HG03045 (cell line): ENCODE results near the gene PRDX5.

Experiments used
- ATAC-seq: cut with Tn5 transposase; IDR thresholded peaks from one replicate; pipeline ENCODE4 v1.9.1; 2021; ENCODE audit warnings: mild to moderate bottlenecking, moderate library complexity; ENCODE audit not compliant: unreplicated experiment

PRDX5 gene

GRCh38 chr11:64343767-64344559 lies 26.0 kb downstream of the PRDX5 start:
- ATAC-seq: no peak

DNA sequence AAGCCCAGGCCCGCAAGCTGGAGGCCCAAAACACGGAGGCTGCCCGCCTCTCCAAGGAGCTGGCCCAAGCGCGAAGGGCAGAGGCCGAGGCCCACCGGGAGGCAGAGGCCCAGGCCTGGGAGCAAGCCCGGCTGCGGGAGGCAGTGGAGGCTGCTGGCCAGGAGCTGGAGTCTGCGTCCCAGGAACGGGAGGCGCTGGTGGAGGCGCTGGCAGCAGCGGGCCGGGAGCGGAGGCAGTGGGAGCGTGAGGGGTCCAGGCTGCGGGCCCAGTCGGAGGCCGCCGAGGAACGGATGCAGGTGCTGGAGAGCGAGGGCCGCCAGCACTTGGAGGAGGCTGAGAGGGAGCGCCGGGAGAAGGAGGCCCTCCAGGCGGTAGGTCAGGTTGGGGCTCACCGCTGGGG lies 26.9 kb downstream of the PRDX5 start:
- no peak for ATAC-seq

DNA sequence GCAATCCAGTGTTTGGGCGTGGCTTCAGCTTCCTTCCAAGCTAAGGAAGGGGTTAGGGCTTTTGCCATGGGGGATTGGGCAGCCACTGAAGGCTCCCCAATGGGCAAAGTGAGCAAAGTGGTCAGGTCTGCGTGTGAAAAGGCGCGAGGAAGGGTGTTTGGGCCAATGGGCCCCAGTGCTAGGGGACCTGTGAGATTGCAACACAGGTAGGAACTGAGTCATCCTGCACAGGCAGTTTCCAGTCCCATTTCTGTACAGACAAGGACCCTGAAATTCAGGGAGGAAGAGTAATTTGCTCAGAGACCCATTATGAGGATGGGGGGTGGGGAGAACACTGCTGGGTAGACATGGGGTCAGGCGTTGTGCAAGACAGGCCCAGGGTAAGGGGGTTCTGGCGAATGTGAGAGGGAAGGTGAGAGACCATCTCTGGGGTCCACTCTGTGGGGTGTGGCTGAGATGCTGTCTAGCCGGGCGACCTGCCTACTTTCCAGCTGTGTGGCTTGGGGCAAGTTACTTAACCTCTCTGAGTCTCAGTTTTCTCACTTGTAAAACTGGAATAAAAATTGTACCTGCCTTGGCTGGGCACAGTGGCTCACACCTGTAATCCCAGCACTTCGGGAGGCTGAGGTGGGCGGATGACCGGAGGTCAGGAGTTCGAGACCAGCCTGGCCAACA lies 29.4 kb downstream of the PRDX5 start:
- no peak for ATAC-seq

GRCh38 chr11:64348383-64349024 lies 30.6 kb downstream of the PRDX5 start:
- ATAC-seq: no peak

DNA sequence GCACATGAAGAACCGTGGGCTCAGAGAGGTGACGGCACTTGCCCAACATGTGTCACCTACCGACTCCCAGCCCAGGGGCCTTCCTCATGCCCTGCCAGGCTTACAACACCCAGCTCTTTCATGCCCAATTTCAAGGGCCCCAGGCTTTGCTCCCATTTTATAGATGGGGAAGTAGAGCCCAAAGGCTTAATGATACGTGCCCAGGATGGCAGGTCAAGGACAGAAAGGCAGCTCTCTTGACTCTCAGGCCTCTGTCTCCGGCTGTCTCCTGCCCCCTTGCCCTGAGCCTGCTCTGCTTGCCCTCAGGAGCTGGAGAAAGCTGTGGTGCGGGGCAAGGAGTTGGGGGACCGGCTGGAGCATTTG lies 31.1 kb downstream of the PRDX5 start:
- ATAC-seq: no peak

DNA sequence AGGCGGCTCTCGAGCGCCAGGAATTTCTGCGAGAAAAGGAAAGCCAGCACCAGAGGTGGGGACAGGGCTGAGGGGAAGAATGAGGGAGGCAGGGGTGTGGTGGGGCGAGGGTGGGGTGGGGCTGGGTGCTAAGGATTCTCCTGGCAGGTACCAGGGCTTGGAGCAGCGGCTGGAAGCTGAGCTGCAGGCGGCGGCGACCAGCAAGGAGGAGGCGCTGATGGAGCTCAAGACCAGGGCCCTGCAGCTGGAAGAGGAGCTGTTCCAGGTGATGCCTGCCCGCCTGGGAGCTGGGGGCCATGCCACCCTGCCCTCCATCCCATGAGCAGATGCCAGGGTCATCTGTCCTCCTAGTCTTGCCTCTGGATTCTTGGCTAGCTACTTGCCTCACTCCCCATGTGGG lies 31.5 kb downstream of the PRDX5 start:
- no peak for ATAC-seq

- no peak for ATAC-seq
Observed at GRCh38 chr11:64351136-64351631, 33.3 kb downstream of the PRDX5 start.

GRCh38 chr11:64352099-64352994 lies 34.4 kb downstream of the PRDX5 start:
- no peak for ATAC-seq

DNA sequence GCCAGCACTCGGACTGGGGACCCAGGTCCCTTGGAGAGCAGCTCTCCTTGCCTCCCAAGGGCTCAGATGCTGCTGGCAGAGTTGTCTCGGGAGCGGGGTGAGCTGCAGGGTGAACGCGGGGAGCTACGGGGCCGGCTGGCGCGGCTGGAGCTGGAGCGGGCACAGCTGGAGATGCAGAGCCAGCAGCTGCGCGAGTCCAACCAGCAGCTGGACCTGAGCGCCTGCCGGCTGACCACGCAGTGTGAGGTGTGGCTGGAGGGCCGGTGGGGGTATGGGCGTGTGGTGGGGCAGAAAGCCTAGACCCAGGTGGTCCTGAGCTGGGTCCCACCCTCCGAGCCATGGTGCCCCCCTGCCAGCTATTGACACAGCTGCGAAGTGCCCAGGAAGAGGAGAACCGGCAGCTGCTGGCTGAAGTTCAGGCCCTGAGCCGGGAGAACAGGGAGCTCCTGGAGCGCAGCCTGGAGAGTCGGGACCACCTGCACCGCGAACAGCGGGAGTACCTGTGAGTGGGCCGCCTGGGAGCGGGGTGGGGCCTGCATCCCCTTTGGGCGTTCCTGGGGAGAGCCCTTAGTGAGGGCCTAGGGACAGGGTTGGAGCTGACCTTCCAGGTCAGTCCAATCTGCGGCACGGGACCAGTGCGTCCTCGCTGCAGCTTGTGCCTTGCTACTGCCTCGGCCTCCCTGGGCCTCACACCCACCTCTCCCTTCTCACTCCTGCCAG lies 35.2 kb downstream of the PRDX5 start:
- no peak for ATAC-seq

DNA sequence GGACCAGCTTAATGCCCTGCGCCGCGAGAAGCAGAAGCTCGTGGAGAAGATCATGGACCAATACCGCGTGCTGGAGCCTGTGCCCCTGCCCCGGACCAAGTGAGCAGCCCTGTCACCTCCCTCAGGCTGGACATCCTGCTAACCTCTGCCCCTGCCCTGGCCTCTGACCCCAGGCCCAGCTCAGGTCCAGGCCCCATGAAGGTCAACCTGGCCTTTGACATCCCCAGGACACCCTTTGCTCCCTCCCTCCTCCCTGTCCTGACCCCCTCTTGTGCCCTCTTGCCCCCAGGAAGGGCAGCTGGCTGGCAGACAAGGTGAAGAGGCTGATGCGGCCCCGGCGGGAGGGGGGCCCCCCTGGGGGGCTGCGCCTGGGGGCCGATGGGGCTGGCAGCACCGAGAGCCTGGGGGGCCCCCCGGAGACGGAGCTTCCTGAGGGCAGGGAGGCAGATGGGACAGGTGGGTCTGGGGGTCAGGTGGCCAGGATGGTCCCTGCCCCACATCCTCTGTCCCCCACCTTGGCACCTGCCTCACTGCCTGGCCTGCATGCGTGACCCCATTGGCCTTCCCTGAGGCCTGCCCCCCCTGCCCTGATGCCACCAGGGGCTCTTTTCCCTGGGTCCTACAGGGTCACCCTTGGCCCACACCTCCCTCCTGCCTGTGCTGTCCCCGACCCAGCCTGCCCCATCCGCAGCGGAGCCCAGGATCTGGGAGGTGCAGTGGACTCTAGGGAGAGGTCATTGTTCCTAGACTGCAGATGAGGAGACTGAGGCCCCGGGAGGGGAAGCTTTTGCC lies 36.0 kb downstream of the PRDX5 start:
- no peak for ATAC-seq

DNA sequence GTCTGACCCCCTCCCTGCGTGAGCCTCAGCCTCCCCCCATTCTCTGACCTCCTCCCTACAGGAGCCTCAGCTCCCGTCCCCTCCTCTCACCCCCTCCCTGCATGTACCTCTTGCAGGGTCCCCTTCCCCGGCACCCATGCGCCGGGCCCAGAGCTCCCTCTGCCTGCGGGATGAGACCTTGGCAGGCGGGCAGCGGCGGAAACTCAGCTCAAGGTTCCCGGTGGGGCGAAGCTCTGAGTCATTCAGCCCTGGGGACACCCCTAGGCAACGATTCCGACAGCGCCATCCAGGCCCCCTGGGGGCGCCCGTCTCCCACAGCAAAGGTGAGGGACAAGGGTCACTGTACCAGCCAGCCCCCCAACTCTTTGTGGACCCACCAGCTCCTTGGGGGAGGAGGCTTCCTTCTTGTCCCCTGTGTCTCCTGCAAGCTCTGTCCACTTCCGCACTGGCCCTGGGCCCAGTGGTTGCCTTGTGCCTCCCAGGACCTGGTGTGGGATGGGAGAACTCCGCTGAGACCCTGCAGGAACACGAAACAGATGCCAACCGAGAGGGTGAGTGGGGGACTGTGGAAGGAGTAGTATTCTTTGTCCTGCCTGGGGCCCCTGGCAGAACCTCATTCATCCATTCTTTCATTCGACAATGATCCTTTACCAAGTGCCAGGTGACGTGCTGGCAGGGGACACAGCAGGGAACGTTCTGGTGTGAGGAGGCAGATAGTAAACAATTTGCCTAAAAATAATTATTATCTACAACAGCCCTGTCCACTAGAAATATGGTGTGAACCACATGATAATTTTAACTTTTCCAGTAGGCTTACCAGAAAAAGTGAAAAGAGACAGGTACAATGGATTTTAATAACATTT lies 37.4 kb downstream of the PRDX5 start:
- ATAC-seq: no peak

GRCh38 chr11:64356498-64357411 lies 38.8 kb downstream of the PRDX5 start:
- ATAC-seq: no peak

DNA sequence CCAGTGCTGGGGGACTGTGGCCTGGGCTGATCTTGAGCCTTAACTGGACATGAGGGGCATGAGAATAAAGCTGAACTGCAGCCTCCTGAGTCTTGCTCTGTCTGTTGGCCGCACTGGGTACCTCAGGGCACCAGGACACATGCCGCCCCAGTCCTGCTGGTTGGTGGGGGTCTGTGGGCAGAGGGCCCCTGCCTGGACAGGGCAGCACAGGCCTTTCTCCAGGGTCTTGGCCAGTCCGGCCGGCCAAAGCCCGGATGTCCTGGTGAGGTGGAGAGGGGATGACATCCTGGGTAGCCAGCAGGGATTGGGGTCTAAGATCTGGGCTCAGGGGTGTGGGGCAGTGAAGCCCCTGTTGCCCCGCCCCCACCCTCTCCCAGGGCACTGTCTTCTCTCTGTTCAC lies 39.5 kb downstream of the PRDX5 start:
- ATAC-seq: no peak

DNA sequence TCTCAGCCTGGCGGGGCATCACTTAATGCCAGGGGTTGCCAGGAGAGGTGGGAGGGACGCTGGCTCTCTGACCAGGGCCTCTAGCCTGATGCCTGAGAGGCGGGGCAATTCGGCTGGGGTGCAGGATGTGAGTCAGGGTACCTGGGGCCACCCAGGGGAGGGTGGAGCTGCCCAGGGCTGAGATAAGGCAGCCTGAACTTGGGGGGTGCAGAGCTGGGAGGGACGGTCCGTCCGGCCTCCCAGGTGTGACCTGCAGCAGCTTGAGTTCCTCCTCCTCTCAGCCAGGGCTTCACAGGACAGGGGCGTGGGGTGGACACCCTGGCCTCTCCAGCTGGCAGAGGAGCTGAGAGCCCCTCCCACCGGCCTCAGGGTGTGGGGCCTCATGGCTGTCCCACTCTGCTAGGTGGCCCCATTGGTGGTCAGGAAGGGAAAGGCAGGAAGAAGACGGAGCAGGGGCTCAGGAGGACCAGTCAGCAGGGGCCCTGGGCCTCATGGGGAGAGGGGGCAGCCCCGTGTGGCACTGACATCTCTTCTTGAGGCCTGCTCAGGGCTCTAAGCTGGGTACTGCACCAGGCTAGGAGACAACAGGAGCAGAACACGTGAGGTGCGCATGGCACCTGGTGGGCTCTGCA lies 40.1 kb downstream of the PRDX5 start:
- ATAC-seq: no peak

GRCh38 chr11:64358536-64358906 lies 40.6 kb downstream of the PRDX5 start:
- no peak for ATAC-seq

GRCh38 chr11:64358907-64359711 lies 41.2 kb downstream of the PRDX5 start, which contains the start of gene RPS6KA4:
RPS6KA4 (plus strand) TSS chr11:64359162; CDS start chr11:64359236, 74 bp downstream.
- ATAC-seq: peak; percentile 47
